K562 (cell line): ENCODE measurements around the gene KCTD18. TPM values are rescaled to one million over a fixed set of nuclear protein-coding genes. Genes with fewer than 3 reads are reported as not detected.

Experiments
- ATAC-seq: fragments of 200-7000 bp; cut with Tn5 transposase; 3 replicates; pipeline ENCODE4 v1.9.1; 2020; ENCODE audit warnings: moderate library complexity
- BruUV-seq: library from RNA; stranded (reverse); fragments of 400-500 nt; replicated peaks from 2 replicates; lab custom pipeline; 2021; lab: Mats Ljungman, UMichigan
- CTCF ChIA-PET: fragments of 300-600 bp; formaldehyde crosslinking; extraction: SDS; loops from one replicate; lab custom pipeline; 2021; ENCODE audit warnings: low intra/inter-chr PET ratio; lab: Yijun Ruan, JAX
- POLR2A ChIA-PET: fragments of 300-600, 350-650 bp; sonication (Branson Sonifier 250); formaldehyde crosslinking; extraction: SDS; loops from one replicate; lab custom pipeline; 2021; ENCODE audit warnings: antibody characterized with exemption, inconsistent platforms; lab: Yijun Ruan, JAX
- DNase-seq, 4 experiments: peaks; one replicate each; pipeline versions ENCODE4 v3.0.0 to v3.0.0-alpha.2; 2011 to 2018; ENCODE audit warnings: low spot score in 3 of 4, mixed read lengths in 3 of 4; ENCODE audit errors: extremely low read depth in 1 of 4
- FAIRE-seq: peaks from 2 replicates; lab custom pipeline; 2011; peaks lifted over from hg19 to GRCh38; lab: Jason Lieb, UNC
- H2AFZ ChIP-seq: 2 replicates; pipeline ENCODE4 v1.6.0; 2011; ENCODE audit warnings: low read depth, low read length, control low read depth, inconsistent platforms
- H3K27ac ChIP-seq: fragments of 200-600 bp; 3 replicates; pipeline ENCODE4 v1.8.0; 2011; ENCODE audit warnings: low read depth, mild to moderate bottlenecking, control low read depth, inconsistent platforms, low read length, moderate library complexity, mixed read lengths; ENCODE audit errors: extremely low read depth
- H3K27me3 ChIP-seq, 2 experiments: fragments of 300-600 bp in 1 of 2; 2 replicates in 1 of 2; 3 replicates in 1 of 2; pipeline versions ENCODE4 v1.6.0 to v1.8.0; 2011; ENCODE audit warnings: inconsistent platforms in 2 of 2, low read length in 2 of 2, mild to moderate bottlenecking in 1 of 2, mixed read lengths in 1 of 2, moderate library complexity in 1 of 2; ENCODE audit not compliant: control insufficient read depth in 2 of 2, insufficient read depth in 2 of 2
- H3K36me3 ChIP-seq: fragments of 300-600 bp; 3 replicates; pipeline ENCODE4 v1.8.0; 2011; ENCODE audit warnings: mild to moderate bottlenecking, low read length, inconsistent platforms; ENCODE audit not compliant: control insufficient read depth, insufficient read depth
- H3K4me1 ChIP-seq, 2 experiments: fragments of 200-600 bp in 1 of 2; replicated peaks in 1 of 2; 2 replicates in 1 of 2; 3 replicates in 1 of 2; pipeline versions ENCODE4 v1.5.1 to v1.8.0; 2011; ENCODE audit warnings: inconsistent platforms in 2 of 2, low read length in 2 of 2, mild to moderate bottlenecking in 1 of 2, mixed read lengths in 1 of 2, moderate library complexity in 1 of 2; ENCODE audit not compliant: control insufficient read depth in 2 of 2, insufficient read depth in 2 of 2
- H3K4me2 ChIP-seq: 2 replicates; pipeline ENCODE4 v1.6.1; 2011; ENCODE audit warnings: low read length, control low read depth, inconsistent platforms, mixed read lengths; ENCODE audit not compliant: insufficient read depth
- H3K4me3 ChIP-seq: fragments of 200-600 bp; sonication (generic), shearing (Covaris generic); 2 replicates; pipeline ENCODE4 v1.5.1; 2016; ENCODE audit warnings: control low read depth, inconsistent platforms
- H3K79me2 ChIP-seq: fragments of 200-600 bp; 3 replicates; pipeline ENCODE4 v1.8.0; 2011; ENCODE audit warnings: low read length, inconsistent platforms; ENCODE audit not compliant: control insufficient read depth, insufficient read depth
- H3K9ac ChIP-seq, 2 experiments: 2 replicates each; pipeline versions ENCODE4 v1.6.0 to v1.6.1; 2011; ENCODE audit warnings: low read depth in 2 of 2, low read length in 2 of 2, control low read depth in 1 of 2, inconsistent platforms in 1 of 2, mild to moderate bottlenecking in 1 of 2, mixed read lengths in 1 of 2; ENCODE audit not compliant: insufficient read depth in 1 of 2
- H3K9me1 ChIP-seq: one replicate; pipeline ENCODE4 v1.6.0; 2011; ENCODE audit warnings: inconsistent platforms, mild to moderate bottlenecking, low read length, moderate library complexity; ENCODE audit not compliant: control insufficient read depth, insufficient read depth
- H3K9me3 ChIP-seq: replicated peaks from 2 replicates; pipeline ENCODE4 v1.5.1; 2011; ENCODE audit warnings: low read depth, low read length, inconsistent platforms; ENCODE audit not compliant: control insufficient read depth, insufficient read depth
- H4K20me1 ChIP-seq: replicated peaks from 2 replicates; pipeline ENCODE4 v1.6.1; 2011; ENCODE audit warnings: low read length, inconsistent platforms, mixed read lengths; ENCODE audit not compliant: control insufficient read depth, insufficient read depth
- ARID3B ChIP-seq: fragments of 250-450 bp; sonication (Bioruptor Pico); IDR thresholded peaks from 2 replicates; pipeline ENCODE4 v1.4.0; 2020; ENCODE audit warnings: borderline replicate concordance
- RBBP5 ChIP-seq: fragments of 200-600 bp; sonication (generic); IDR thresholded peaks from 2 replicates; pipeline ENCODE4 v1.6.1; 2012; ENCODE audit warnings: borderline replicate concordance, mild to moderate bottlenecking, low read length, control low read depth, inconsistent platforms; ENCODE audit not compliant: insufficient read depth, poor library complexity, severe bottlenecking
- ZNF318 ChIP-seq, 2 experiments: fragments of 450-650 bp; IDR thresholded peaks; 2 replicates each; pipeline ENCODE4 v1.6.1; 2016; ENCODE audit warnings: mild to moderate bottlenecking in 2 of 2, borderline replicate concordance in 1 of 2, low read depth in 1 of 2, moderate library complexity in 1 of 2
- WGBS: fragments of 100-300 bp; shearing (Covaris generic); methylation state at CpG from one replicate; pipeline ENCODE4 v1.1.6; 2016; ENCODE audit warnings: low coverage, mixed read lengths; ENCODE audit not compliant: insufficient coverage; ENCODE audit errors: missing lambda C conversion rate; 5-methylcytosine and 5-hydroxymethylcytosine counted together
- in situ Hi-C: fragments of 300-500 bp; cut with MboI; formaldehyde crosslinking; loops from 4 replicates; pipeline ENCODE4 v1.15.0; 2018; ENCODE audit warnings: inconsistent platforms, mixed read lengths
- intact Hi-C: fragments of 100-400 bp; cut with micrococcal nuclease; formaldehyde crosslinking; loops from 2 replicates; pipeline ENCODE4 v1.14.2; 2022
- polyA plus RNA-seq, 8 experiments: library from polyadenylated mRNA; depleted of rRNA in 4 of 8; stranded (reverse) in 5 of 8; unstranded in 3 of 8; fragments of >200 nt; fragmentation: Nextera tagmentation in 2 of 8; fragmentation: Illumina TruSeq in 1 of 8; extraction: Ambion mirVana in 2 of 8; extraction: Trizol in 1 of 8; gene quantifications; 2 replicates each; pipeline versions ENCODE4 v1.2.1 to v1.2.3, GENCODE V29; 2011 to 2014; ENCODE audit warnings: inconsistent platforms in 1 of 8, missing spikeins in 1 of 8
- total RNA-seq, 7 experiments: library from RNA; depleted of rRNA in 6 of 7; stranded (reverse); fragments of >200 nt in 6 of 7; fragmentation: Illumina TruSeq in 2 of 7; extraction: Trizol in 2 of 7; gene quantifications; 2 replicates each; pipeline versions ENCODE4 v1.2.1 to v1.2.3, GENCODE V29; 2011 to 2021; ENCODE audit warnings: low replicate concordance in 1 of 7
- TF ChIP-seq, protein P1 (sequence below): IDR thresholded peaks from 2 replicates; pipeline ENCODE4 v1.6.1; 2011; ENCODE audit not compliant: insufficient read length; ENCODE audit errors: extremely low read depth
- TF ChIP-seq, protein P2 (sequence below), 2 experiments: fragments of 450-650 bp; conservative IDR thresholded peaks; 2 replicates each; pipeline ENCODE4 v1.6.1; 2017; ENCODE audit warnings: mild to moderate bottlenecking in 2 of 2, moderate library complexity in 2 of 2

The KCTD18 gene
- total and polyA plus RNA-seq, 9 of the 15 experiments (the other 6 are each of a cell fraction or from before 2014, with no cell fraction given) = 0.39 to 5.4 (median 3.8) TPM

GRCh38 chr2:200502196-200502595 is 7.7 kb downstream of the KCTD18 start (continued):
- no peak for TF ChIP-seq RBBP5

GRCh38 chr2:200498402-200499162 is 11.3 kb downstream of the KCTD18 start:
- ChIA-PET POLR2A (no interaction called here), CTCF (no interaction called here)
- H3K27ac ChIP-seq = no peak overlapping the region
- no peak for DNase-seq
- ATAC-seq = no peak
- no peaks in the 10 kb centered on the region for H3K27me3 ChIP-seq
- no peaks in the 10 kb centered on the region for H3K9me3 ChIP-seq
- in situ Hi-C loops = no loop called here
- intact Hi-C loops = no loop called here
- H3K4me2 ChIP-seq = no peak overlapping the region
- no peak overlapping the region for H2AFZ ChIP-seq
- H3K36me3 ChIP-seq = no peaks in the 10 kb centered on the region; the same call in 2 of the 3 replicates
- H3K4me3 ChIP-seq = no peak overlapping the region
- no peaks in the 10 kb centered on the region; a peak in 1 of 5 replicates for H3K4me1 ChIP-seq
- H4K20me1 ChIP-seq = no peaks in the 10 kb centered on the region
- 46% methylated on average over 2 of the region's 2 CpGs for WGBS
- BruUV-seq = no TSS peak
- no peaks in the 10 kb centered on the region for H3K79me2 ChIP-seq
- no peak for FAIRE-seq
- no peak overlapping the region for H3K9ac ChIP-seq
- H3K9me1 ChIP-seq = no peaks in the 10 kb centered on the region
- TF ChIP-seq, protein P1, sequence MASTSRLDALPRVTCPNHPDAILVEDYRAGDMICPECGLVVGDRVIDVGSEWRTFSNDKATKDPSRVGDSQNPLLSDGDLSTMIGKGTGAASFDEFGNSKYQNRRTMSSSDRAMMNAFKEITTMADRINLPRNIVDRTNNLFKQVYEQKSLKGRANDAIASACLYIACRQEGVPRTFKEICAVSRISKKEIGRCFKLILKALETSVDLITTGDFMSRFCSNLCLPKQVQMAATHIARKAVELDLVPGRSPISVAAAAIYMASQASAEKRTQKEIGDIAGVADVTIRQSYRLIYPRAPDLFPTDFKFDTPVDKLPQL = no peak
- TF ChIP-seq ARID3B (CRISPR knock-in tag) (no peak), ZNF318 (IDR thresholded peaks at IDR 0.05; ENCODE audit: borderline replicate concordance in 1 of 2, low read depth in 1 of 2) (no peak)
- TF ChIP-seq, protein P2, sequence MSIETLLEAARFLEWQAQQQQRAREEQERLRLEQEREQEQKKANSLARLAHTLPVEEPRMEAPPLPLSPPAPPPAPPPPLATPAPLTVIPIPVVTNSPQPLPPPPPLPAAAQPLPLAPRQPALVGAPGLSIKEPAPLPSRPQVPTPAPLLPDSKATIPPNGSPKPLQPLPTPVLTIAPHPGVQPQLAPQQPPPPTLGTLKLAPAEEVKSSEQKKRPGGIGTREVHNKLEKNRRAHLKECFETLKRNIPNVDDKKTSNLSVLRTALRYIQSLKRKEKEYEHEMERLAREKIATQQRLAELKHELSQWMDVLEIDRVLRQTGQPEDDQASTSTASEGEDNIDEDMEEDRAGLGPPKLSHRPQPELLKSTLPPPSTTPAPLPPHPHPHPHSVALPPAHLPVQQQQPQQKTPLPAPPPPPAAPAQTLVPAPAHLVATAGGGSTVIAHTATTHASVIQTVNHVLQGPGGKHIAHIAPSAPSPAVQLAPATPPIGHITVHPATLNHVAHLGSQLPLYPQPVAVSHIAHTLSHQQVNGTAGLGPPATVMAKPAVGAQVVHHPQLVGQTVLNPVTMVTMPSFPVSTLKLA (conservative IDR thresholded peaks at IDR 0.05) = no peak
